BJ (cell line): ENCODE data around the gene GPC6. TPM values are rescaled to one million over a fixed set of nuclear protein-coding genes. Genes with fewer than 3 reads are reported as not detected.

Experiments used
- CTCF ChIA-PET: fragments of 350-600 bp; formaldehyde crosslinking; extraction: SDS; loops from one replicate; lab custom pipeline; 2021; ENCODE audit warnings: antibody characterized with exemption, inconsistent platforms; lab: Yijun Ruan, JAX
- POLR2A ChIA-PET: fragments of 300-600 bp; sonication (Branson Sonifier 250); formaldehyde crosslinking; extraction: SDS; loops from one replicate; lab custom pipeline; 2021; ENCODE audit warnings: antibody characterized with exemption; lab: Charles Lee
- DNase-seq: peaks from one replicate; pipeline ENCODE4 v3.0.0-alpha.2; 2011; ENCODE audit warnings: low read depth
- H3K27me3 ChIP-seq: 2 replicates; pipeline ENCODE4 v1.6.0; 2011; ENCODE audit warnings: low read length; ENCODE audit not compliant: control insufficient read depth, insufficient read depth
- H3K36me3 ChIP-seq: 2 replicates; pipeline ENCODE4 v1.5.1; 2011; ENCODE audit warnings: low read length; ENCODE audit not compliant: control insufficient read depth, insufficient read depth
- H3K4me3 ChIP-seq: 2 replicates; pipeline ENCODE4 v1.5.1; 2011; ENCODE audit warnings: low read depth, mild to moderate bottlenecking, control low read depth, low read length
- CTCF ChIP-seq: IDR thresholded peaks from 2 replicates; pipeline ENCODE4 v1.5.1; 2011; ENCODE audit warnings: low read depth, mild to moderate bottlenecking, control low read depth, inconsistent platforms, low read length, moderate library complexity; ENCODE audit not compliant: insufficient read depth
- polyA plus RNA-seq: library from polyadenylated mRNA; depleted of rRNA; stranded (reverse); fragments of >200 nt; gene quantifications from 2 replicates; pipeline ENCODE4 v1.2.3, GENCODE V29; 2011

The GPC6 gene
- polyA plus RNA-seq, 1 experiment: 23.0 TPM

GRCh38 chr13:94322925-94323763 is 1096.5 kb downstream of the GPC6 start:
- no peaks in the 10 kb centered on the region for H3K36me3 ChIP-seq
- no peak overlapping the region for H3K4me3 ChIP-seq
- no peaks in the 10 kb centered on the region for H3K27me3 ChIP-seq
- TF ChIP-seq CTCF: no peak
- no peak for DNase-seq
- POLR2A ChIA-PET: no interaction called here
- CTCF ChIA-PET: interaction anchor here (1.3 kb wide), 1 partner anchor 21 kb away, joined by 6 read pairs; no protein-coding TSS in a partner anchor

GRCh38 chr13:94323764-94324758 is 1097.5 kb downstream of the GPC6 start:
- H3K36me3 ChIP-seq: no peaks in the 10 kb centered on the region
- no peak for DNase-seq
- POLR2A ChIA-PET: no interaction called here
- no peaks in the 10 kb centered on the region for H3K27me3 ChIP-seq
- H3K4me3 ChIP-seq: no peak overlapping the region
- CTCF ChIA-PET: interaction anchor here (1.3 kb wide), 1 partner anchor 21 kb away, joined by 6 read pairs; no protein-coding TSS in a partner anchor
- no peak for TF ChIP-seq CTCF

GRCh38 chr13:94324767-94325540 is 1098.3 kb downstream of the GPC6 start:
- ChIA-PET CTCF (no interaction called here), POLR2A (no interaction called here)
- TF ChIP-seq CTCF: no peak
- Histone ChIP-seq H3K27me3 (no peaks in the 10 kb centered on the region), H3K4me3 (no peak overlapping the region), H3K36me3 (no peaks in the 10 kb centered on the region)
- DNase-seq: no peak

- H3K4me3 ChIP-seq: no peak overlapping the region
- H3K36me3 ChIP-seq: no peaks in the 10 kb centered on the region
- H3K27me3 ChIP-seq: no peaks in the 10 kb centered on the region
- ChIA-PET POLR2A (no interaction called here), CTCF (no interaction called here)
- TF ChIP-seq CTCF: no peak
- no peak for DNase-seq
Measured at GRCh38 chr13:94325650-94326049, 1099.0 kb downstream of the GPC6 start.
